NCI-H1092 (cell line): Measurements from ENCODE around the gene MGAT2.
A peak's percentile ranks its signal among the peaks of the same experiment; 100 is the strongest.
"Not testable (repeated sequence)": the region's sequence is repeated elsewhere in the genome, so short reads cannot be mapped to it uniquely, and the experiment has no call there.

Source experiments
- DNase-seq: peaks from one replicate; lab custom pipeline; 2025; lab: John Stamatoyannopoulos, UW

MGAT2 gene

DNA sequence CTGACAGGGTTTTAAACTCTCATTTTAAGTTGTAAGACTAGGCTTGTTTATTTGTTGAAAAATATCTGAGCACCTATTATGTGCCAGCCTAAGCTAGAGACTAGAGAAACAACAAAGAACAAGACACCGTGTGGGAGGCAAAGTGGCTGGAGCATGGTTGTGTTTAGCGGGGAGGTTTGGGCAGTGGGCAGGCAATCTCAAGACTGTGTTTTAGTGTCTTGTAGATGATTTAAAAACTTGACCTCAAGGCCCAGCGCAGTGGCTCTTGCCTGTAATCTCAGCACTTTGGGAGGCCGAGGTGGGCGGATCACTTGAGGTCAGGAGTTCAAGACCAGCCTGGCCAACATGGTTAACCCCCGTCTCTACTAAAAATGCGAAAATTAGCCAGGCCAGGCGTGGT is 7.9 kb upstream of the MGAT2 start:
- no peak for DNase-seq

DNA sequence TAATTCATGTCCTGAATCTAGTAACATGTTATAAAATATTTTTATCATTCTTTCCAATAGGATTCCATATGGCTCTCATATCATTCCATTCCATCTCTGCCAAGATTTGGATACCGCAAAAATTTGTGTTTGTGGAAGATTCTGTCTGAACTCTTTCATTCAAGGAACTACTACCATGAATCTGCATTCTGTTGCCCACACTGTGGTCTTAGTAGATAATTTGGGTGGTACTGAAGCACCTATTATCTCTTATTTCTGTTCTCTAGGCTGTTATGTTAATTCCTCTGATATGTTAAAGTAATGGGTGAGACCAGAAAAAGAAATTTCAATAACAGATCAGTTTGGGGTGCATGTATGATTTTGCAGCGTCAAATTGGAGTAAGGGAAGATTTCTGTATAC is 6.4 kb upstream of the MGAT2 start:
- DNase-seq: no peak

DNA sequence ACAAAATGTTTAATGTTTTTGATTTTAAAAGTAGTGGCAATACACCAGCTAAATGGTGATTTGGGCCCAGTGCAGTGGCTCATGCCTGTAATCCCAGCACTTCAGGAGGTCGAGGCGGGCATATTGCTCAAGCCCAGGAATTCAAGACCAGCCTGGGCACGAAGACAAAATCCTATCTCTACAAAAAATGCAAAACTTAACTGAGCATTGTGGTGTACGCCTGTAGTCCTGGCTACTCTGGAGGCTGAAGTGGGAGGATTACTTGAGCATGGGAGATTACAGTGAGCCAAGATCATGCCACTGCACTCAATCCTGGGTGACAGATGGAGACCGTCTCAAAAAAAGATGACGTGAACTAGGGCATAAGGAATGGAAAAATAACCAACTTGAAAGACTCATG is 4.8 kb upstream of the MGAT2 start:
- no peak for DNase-seq

DNA sequence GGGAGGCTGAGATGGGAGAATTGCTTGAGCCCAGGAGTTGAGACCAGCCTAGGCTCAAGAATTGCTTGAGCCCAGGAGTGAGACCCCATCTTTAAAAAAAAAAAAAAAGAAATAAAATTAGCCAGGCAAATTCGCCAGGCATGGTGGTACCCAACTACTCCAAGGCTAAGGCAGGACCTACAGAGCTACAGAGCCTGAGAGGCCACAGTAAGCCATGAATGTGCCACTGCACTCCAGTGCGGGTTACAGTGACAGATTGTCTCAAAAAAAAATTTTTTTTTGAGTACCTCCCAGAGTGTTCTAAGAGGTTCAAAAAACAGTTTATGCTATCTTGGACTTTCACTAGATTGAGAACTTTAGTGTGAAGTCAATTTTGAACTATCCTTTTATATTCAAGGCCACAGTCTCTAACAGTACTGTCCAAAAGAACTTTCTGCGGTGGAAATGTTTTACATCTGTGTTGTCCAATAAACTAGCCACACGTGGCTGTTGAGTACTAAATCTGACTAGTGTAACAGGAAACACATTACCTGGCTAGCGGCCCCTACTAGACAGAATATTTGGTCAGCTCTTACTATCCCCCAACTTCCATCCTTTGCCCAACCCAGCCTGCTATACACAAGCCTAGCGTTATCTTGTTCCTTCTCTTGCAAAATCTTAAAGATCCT is 2.6 kb upstream of the MGAT2 start:
- no peak for DNase-seq

DNA sequence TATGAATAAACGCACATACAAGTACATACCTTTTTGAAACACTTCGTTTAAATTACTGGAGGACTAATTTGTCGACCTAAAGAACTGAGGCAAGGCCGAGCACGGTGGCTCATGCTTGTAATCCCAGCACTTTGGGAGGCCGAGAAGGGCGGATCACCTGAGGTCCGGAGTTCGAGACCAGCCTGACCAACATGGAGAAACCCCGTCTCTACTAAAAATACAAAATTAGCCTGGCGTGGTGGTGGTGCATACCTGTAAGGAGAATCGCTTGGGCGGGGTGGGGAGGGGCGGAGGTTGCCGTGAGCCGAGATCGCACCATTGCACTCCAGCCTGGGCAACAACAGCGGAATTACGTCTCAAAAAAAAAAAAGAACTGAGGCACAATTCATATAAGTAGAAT is 1.3 kb upstream of the MGAT2 start:
- not testable (repeated sequence) for DNase-seq

DNA sequence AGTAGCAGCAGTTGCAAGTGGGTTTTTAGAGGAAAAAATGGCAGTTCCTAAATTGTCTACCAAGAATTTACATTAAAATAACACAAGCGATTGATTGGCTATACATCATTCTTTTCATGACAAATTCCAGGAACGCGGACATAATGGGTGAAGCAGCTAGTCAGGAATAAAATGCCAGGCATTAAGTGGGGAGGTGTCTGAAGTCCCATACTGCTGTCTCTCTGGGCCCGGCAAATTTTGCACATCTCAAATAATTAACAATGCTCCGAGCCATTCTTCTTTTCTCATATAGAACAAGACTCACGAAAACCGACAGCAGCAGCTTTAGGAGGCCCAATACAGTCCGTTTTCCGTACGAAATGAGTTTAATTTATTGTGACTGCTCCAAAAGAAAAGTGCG is 869 bp upstream of the MGAT2 start:
- no peak for DNase-seq

DNA sequence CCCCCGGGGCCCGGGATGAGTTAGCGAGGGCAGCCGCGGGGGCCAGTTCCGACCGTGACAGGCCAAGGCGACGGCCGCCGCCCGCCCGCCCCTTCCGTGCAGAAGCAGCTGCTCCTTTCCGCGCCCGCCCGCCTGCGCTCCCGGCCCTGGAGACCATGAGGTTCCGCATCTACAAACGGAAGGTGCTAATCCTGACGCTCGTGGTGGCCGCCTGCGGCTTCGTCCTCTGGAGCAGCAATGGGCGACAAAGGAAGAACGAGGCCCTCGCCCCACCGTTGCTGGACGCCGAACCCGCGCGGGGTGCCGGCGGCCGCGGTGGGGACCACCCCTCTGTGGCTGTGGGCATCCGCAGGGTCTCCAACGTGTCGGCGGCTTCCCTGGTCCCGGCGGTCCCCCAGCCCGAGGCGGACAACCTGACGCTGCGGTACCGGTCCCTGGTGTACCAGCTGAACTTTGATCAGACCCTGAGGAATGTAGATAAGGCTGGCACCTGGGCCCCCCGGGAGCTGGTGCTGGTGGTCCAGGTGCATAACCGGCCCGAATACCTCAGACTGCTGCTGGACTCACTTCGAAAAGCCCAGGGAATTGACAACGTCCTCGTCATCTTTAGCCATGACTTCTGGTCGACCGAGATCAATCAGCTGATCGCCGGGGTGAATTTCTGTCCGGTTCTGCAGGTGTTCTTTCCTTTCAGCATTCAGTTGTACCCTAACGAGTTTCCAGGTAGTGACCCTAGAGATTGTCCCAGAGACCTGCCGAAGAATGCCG is 699 bp downstream of the MGAT2 start:
- peak; percentile 72 for DNase-seq

DNA sequence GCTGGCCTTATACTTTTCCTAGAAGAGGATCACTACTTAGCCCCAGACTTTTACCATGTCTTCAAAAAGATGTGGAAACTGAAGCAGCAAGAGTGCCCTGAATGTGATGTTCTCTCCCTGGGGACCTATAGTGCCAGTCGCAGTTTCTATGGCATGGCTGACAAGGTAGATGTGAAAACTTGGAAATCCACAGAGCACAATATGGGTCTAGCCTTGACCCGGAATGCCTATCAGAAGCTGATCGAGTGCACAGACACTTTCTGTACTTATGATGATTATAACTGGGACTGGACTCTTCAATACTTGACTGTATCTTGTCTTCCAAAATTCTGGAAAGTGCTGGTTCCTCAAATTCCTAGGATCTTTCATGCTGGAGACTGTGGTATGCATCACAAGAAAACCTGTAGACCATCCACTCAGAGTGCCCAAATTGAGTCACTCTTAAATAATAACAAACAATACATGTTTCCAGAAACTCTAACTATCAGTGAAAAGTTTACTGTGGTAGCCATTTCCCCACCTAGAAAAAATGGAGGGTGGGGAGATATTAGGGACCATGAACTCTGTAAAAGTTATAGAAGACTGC is 1.5 kb downstream of the MGAT2 start:
- DNase-seq: no peak

DNA sequence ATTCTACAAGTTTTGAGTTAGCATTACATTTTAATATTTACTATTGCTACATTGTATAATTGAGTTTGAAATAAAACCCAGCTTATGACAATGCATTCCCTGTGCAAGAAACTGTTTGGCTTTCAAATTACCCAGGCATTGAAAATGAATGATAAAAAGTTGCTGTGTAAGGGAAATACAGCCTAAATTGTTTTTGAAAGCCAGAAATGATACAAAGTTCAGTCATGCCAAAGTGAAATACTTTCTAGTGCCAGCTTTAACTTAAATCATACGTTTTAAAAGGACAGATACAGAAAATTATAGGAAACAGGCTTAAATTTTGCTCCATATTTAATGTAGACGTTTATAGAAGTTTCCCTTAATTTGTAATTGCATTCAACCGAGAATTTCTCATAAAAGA is 2.8 kb downstream of the MGAT2 start:
- DNase-seq: no peak

DNA sequence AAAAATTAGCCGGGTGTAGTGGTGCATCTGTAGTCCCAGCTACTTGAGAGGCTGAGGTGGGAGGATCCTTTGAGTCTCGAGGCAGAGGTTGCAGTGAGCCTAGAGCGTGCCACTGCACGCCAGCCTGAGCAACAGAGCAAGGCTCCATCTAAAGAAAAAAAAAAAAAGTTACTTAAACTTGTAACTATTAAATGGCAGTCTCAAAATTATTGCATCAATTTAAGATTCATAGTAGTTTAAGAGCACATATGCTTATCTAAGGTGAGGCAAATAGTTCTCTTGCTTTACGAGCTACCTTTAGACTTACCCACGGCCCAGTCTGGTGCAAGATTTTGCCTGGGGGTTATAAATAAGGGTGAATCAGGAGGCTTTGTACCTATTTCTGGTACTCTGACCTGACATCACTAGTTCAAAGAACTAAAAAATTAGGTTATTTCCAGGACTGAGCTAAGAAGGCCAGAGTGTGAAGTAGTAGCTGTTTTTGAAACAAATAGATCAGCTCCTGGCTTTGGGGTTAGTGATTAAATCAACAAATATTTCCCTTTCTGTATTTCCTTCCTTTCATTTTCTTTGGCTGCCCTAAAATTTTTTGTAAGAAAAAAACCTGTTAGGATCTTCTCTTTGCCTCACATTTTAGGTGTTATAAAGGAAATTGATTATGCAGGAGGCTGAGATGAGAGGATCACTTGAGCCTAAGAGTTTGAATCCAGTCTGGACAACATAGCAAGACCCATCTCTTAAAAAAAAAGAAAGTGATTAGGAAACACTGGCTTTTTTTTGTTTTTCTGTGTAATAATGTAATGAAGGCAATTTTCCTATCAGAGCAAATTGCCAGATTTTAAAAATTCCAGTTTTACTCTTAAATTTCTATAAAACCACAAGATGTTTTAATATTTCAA is 3.6 kb downstream of the MGAT2 start:
- DNase-seq: no peak

DNA sequence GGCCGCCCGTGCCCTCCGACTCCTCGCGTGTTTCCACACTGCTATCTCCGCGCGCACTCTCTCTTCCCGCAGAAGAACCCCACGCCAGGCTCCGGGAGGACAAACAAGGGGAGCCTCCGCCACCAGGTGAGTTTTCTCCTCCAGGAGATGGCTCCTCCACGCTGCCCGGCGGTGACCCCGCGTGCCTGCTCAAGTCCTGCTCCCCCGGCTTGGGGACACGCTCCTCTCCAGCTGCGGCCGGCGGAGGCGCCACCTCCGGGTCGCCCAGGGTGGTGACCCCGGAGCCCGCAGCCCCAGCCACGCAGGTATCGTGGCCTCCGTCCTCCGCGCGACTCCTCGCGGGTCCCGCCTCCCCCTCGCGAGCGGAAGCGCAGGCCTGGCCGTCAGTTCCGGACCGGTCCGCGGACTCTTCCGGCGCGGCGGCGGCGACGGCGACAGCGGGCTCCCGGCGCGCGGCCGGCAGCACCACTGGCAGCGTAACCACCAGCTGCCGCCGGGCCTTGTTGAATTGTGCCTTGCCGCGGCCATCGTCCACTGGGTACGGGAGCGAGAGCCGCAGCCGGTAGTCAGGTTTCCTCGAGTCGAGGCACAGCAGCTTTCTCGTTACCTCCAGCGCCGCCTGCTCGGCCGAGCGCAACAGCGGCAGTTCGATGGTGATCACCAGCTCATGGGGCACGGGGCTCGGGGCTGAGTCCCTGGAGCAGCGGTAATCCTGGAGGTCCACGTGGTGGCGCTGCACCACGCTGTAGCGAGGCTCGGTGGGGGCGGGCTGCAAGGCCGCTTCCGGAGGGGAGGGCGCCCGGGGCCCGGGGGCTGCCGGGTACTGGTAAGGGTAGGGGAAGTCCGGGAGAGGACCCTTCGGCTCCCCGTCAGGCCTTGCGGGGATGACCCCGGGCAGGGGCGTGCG is 13.3 kb downstream of the MGAT2 start:
- DNase-seq: peak; percentile 96

DNA sequence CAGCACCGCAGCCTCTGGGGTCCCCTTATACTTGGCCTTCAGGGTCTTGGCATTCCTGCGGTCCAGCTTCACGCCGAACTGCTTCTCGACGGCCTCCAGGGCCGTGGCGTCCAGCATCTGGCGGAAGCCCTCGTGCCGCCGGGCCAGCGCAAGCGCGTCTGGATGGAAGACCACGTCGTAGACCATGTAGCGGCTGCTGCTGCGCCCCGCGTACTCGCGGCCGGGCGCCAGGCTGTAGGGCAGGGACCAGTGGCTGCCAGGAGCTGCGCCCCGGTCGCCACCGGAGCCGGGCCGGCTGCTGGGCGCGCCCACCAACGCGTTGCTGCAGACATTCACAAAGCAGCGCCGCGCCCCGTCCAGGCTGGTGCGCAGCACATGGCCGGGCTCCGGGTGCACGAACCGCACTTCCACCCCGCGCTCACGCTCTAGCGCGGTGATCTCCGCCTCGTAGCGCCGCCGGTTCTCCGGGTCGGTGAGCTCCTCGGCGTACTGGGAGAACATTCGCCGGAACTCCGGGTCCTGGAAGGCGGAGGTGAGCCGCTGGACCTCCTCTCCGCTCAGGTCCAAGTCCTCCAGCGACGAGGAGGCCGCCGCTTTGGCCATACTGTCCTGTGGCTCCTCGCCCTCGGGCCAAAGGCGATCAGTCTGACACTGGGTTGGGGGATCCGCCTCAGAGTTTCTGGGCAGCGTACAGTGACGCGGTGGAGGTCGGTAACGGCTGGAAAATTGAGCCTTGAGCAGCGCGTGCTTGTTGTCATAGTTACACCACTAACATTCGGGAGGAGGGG is 14.1 kb downstream of the MGAT2 start, which contains the start of gene DNAAF2:
TSS of gene DNAAF2 (minus strand) at position 698 of the 788 bp plus-strand sequence. CDS start at position 603, 95 bp downstream.
- DNase-seq: peak; percentile 49

DNA sequence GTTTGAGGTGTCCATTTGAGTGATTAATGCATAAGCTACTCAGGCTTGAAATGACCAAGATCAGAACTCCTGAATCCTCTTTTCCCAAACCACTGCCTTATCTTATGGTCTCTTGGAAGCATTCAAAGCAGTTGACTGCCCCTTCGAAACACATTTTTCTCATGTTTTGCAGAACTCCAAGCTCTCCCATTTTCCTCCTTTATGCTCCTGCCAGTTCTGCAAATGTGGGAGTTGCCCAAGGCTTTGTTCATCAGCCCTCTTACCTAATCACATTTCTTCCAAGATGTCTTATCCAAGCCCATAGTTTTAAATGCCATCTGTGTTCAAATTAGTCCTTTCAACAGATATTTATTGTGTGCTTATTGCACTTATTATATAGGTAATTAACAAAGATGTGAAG is 16.3 kb downstream of the MGAT2 start:
- DNase-seq: no peak

DNA sequence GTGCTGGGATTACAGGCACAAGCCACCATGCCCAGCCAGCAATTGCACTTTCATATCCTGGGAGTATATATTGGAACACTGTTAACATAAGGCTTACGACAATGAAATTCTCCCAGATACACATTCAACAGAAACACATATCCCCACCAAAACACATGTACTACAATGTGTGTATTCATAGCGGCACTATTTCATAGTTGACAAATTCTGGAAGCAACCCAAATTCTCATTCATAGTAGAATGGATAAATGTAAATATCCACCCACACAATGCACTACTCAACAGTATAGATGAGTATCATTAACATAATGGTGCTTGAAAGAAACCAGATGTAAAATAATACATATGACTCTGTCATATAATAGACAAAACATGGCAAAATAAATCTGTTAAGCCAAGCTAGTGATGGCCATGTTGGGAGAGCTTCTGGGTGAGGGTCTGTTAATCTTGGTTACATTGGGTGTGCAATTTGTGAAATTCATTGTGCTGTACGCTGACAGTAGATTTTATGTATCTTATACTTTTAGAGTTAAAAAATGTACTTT is 17.0 kb downstream of the MGAT2 start:
- no peak for DNase-seq

DNA sequence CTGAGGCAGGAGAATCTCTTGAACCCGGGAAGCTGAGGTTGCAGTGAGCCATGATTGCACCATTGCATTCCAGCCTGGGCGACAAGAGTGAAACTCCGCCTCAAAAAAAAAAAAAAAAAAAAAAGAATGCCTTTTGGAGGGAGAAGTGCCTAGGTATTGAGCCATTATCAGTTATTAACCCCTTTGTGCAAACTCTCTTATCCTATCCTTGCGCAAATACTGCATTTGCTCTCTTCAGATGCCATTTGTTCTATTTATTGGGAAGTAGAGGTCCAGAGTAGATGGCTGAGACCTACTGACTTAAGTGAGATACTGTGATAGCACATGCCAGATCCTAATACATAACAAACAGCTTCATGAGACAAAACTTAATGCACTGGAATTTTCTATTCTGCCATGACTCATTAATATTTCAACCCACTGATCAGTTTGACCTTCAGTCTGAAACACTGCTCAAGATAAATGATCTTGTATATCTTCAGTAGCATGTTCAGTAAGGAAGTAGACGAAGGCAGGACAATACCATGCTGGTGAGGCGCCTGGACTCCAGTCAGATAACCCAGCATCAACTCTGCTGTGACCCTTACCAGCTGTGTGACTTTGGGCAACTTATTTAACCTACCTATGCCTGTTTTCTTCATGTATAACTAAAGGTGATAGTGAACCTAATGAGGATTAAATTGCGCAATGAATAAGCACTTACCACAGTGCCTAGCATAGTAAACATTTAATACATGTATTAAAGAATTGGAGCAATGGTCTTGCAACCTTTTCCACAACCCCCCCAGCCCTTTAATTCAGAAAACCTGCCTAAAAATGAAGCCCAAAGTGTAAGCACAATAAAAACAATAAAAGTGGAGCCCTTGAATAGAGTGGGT is 20.2 kb downstream of the MGAT2 start:
- no peak for DNase-seq

DNA sequence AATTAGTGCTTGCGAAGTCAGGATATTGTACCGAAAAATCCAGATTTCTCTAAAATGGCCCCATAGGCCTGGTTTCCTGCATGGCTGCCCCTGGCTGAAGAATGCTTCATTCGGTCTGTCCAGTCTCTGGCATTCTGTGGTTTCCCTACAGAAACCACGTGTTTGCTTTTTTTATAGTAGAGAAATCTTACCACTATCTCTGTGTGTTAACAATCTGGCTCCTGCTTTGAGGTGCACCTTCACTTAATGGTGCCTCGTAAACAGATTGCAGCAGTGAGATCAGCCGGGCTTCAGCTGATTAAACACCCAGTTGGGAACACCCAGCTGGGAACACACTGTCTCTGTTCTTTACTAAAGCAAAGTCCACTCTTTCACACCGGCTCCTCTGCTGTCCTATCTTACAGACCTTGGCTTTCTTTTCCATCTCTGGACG is 21.1 kb downstream of the MGAT2 start:
- no peak for DNase-seq

DNA sequence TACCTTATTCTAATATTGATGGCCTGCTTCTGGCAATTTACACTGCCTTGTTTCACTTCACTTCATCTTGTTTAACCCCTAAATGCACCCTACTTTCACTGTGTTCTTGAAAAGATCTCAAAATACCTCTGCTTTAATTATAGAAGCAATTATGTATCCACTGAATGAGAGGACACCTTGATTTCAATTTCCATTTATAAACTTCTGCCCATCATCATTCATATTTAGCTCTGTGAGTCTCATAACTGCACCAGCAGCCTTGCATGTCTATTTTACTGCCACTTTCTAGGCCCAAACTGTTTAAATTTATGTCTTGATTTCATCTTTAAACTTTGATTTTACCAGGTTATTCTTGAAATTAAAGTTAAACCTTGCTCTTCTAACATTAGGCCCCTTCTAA is 21.6 kb downstream of the MGAT2 start:
- no peak for DNase-seq

DNA sequence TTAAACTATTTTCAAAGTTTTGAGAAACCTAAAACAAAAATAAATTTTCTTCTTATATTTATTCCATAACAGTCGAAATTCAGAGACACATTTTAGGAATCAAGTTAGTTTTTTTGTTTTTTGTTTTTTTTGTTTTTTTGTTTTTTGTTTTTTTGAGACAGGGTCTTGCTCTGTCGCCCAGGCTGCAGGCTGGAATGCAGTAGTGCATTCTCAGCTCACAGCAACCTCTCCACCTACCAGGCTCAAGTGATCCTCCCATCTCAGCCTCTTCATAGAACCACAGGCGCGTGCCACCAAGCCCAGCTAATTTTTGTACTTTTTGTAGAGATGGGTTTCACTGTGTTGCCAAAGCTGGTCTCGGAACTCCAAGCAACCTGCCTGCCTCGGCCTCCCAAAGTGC is 32.9 kb downstream of the MGAT2 start:
- no peak for DNase-seq

DNA sequence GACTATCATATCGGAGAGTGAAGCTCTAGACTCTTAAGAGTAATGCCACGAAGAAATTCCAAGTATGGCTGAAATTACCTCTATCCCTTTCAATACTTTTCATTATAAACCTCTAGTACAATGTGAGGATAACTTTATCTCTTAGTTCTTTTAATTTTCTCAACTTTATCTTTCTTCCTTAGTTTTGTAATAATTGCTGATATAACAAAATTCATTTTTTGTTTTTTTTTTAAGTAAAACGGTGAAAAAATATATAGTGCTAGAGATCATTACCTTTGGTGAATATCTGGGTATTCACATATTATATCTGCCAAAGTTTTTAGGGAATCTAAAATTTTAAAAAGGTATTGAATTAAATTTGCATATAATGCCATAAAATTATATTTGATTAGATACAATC is 33.9 kb downstream of the MGAT2 start:
- no peak for DNase-seq
